NB4 (cell line): ENCODE measurements around the gene GRIK4.

Source experiments
- CTCF ChIP-seq: IDR thresholded peaks from one replicate; pipeline ENCODE4 v1.5.1; 2012; ENCODE audit warnings: low read depth, low read length
- MAX ChIP-seq: IDR thresholded peaks from 2 replicates; pipeline ENCODE4 v1.6.1; 2011; ENCODE audit warnings: low read depth, low read length
- MYC ChIP-seq: IDR thresholded peaks from 2 replicates; pipeline ENCODE4 v1.6.1; 2011; ENCODE audit warnings: low read depth, low read length

- TF ChIP-seq CTCF: no peak
- TF ChIP-seq MAX: no peak
- TF ChIP-seq MYC: no peak
Observed at GRCh38 chr11:120919045-120919444, 407.5 kb downstream of the GRIK4 start.
